Naive thymus-derived CD8-positive, alpha-beta T cell (primary cell): ENCODE data around the gene OGG1. TPM values are rescaled to one million over a fixed set of nuclear protein-coding genes. Genes with fewer than 3 reads are reported as not detected.

Source experiments
- ATAC-seq, 2 donors: fragments of 150-1000 bp; cut with Tn5 transposase in 1 of 2; sonication (Bioruptor Pico), chemical (Tn5 transposase) in 1 of 2; 1 replicate in 1 of 2; 2 replicates in 1 of 2; pipeline ENCODE4 v1.10.0; 2021; ENCODE audit warnings: mild to moderate bottlenecking in 2 of 2, moderate library complexity in 2 of 2
- POLR2A ChIA-PET: fragments of 350-600 bp; sonication (Branson Sonifier 250); formaldehyde crosslinking; loops from one replicate; lab custom pipeline; 2021; ENCODE audit warnings: antibody characterized with exemption; lab: Charles Lee
- DNase-seq, 10 donors: peaks; one replicate each; pipeline versions ENCODE4 v3.0.0 to v3.0.0-alpha.2; 2020 to 2022
- H3K27ac Mint-ChIP-seq, 10 donors: one replicate each; pipeline ENCODE4 v1.8.0; 2020 to 2022; ENCODE audit warnings: mild to moderate bottlenecking in 10 of 10, mixed read lengths in 10 of 10, moderate library complexity in 4 of 10, inconsistent platforms in 1 of 10
- H3K27me3 Mint-ChIP-seq, 5 donors: one replicate each; pipeline ENCODE4 v1.8.0; 2021 to 2022; ENCODE audit warnings: mixed read lengths in 5 of 5
- H3K36me3 Mint-ChIP-seq, 3 donors: one replicate each; pipeline ENCODE4 v1.8.0; 2020 to 2022; ENCODE audit warnings: mixed read lengths in 3 of 3, mild to moderate bottlenecking in 2 of 3, inconsistent platforms in 1 of 3
- H3K4me1 Mint-ChIP-seq, 4 donors: one replicate each; pipeline ENCODE4 v1.8.0; 2021 to 2022; ENCODE audit warnings: mixed read lengths in 4 of 4
- H3K4me3 Mint-ChIP-seq, 10 donors: one replicate each; pipeline ENCODE4 v1.8.0; 2020 to 2022; ENCODE audit warnings: mild to moderate bottlenecking in 10 of 10, mixed read lengths in 10 of 10, moderate library complexity in 6 of 10, inconsistent platforms in 1 of 10
- H3K9me3 Mint-ChIP-seq, 9 donors: one replicate each; pipeline ENCODE4 v1.8.0; 2020 to 2022; ENCODE audit warnings: mixed read lengths in 9 of 9, mild to moderate bottlenecking in 3 of 9, inconsistent platforms in 1 of 9, moderate library complexity in 1 of 9
- polyA plus RNA-seq, 3 donors: library from polyadenylated mRNA; unstranded; fragments of 300-500 nt; fragmentation: Illumina TruSeq; gene quantifications; one replicate each; pipeline ENCODE4 v1.2.3, GENCODE V29; 2021
- total RNA-seq, 8 experiments: library from RNA in 2 of 8; stranded (reverse) in 2 of 8; gene quantifications; one replicate each; pipeline ENCODE4 v1.2.3 and lab custom pipeline; 2021 to 2026

OGG1 gene
- total and polyA plus RNA-seq, 5 experiments from 2014 or later: 15.3 to 27.0 (median 20.7) TPM

DNA sequence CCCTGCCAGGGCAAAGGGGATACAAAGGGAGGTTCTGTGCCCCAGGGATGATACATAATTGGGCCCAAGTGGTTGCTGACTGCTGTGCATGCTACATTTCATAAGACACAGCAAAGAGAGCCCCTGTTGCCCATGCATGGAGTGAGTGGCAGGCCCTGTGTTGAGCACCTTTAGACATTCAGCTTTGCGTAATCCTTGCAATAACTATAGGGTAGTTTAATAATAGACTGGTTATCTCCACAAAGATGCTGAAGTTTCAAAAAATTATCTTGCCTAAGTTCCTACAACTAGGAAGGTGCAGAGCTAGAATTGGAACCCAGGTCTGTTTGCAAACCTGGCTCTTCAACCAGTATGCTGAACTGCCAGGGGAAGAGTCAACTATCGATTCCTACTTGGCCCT lies 1.7 kb upstream of the OGG1 start:
- Mint-ChIP-seq H3K36me3 (peaks cover 0 to 66% (median 6%) of the 10 kb centered on the region in 3 donors), H3K4me1 (peaks cover 19 to 36% (median 32%) of the 10 kb centered on the region in 4 donors), H3K27ac (peak overlapping the region in 3 of 10 donors; percentile 38 to 62 (median 44)), H3K27me3 (no peaks in the 10 kb centered on the region), H3K9me3 (no peaks in the 10 kb centered on the region), H3K4me3 (peak overlapping the region in 2 of 10 donors; percentile 39 to 40)
- no peak for DNase-seq
- ATAC-seq: no peak
- POLR2A ChIA-PET: interaction anchor here (5.5 kb wide), 1 partner anchor 15 kb away, joined by 52 read pairs; the partner anchor contains the start of gene BRPF1

DNA sequence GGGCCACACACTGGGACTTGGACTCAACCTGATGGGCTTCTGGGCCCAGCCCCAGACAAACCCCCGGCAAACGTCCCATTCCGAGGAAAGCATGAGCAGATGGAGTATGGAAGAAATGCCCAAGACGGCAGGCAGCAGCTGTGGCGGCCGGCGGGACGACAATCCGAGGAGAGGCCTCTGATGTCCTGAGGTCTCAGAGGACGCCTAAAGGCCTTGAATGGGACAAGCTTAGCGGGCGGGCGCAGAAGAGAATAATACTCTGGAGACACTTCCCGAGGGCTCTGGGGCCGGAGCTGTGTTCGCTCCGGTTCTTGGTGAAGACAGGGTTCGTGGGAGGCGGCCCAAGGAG lies 482 bp upstream of the OGG1 start:
- Mint-ChIP-seq H3K4me3 (peak overlapping the region; percentile 91 to 99 (median 96)), H3K36me3 (peaks cover 0 to 62% (median 4%) of the 10 kb centered on the region in 3 donors), H3K9me3 (no peaks in the 10 kb centered on the region), H3K4me1 (peaks cover 19 to 43% (median 41%) of the 10 kb centered on the region in 4 donors), H3K27ac (peak overlapping the region; percentile 90 to 98 (median 93)), H3K27me3 (no peaks in the 10 kb centered on the region)
- ATAC-seq (no peak), DNase-seq (no peak)
- POLR2A ChIA-PET: interaction anchor here (0.6 to 5.5 kb wide), 8 partner anchors 9 to 184 kb away, joined by 3 to 52 read pairs (median 4); partner anchors contain the start of genes ARPC4, BRPF1, CRELD1 and JAGN1

DNA sequence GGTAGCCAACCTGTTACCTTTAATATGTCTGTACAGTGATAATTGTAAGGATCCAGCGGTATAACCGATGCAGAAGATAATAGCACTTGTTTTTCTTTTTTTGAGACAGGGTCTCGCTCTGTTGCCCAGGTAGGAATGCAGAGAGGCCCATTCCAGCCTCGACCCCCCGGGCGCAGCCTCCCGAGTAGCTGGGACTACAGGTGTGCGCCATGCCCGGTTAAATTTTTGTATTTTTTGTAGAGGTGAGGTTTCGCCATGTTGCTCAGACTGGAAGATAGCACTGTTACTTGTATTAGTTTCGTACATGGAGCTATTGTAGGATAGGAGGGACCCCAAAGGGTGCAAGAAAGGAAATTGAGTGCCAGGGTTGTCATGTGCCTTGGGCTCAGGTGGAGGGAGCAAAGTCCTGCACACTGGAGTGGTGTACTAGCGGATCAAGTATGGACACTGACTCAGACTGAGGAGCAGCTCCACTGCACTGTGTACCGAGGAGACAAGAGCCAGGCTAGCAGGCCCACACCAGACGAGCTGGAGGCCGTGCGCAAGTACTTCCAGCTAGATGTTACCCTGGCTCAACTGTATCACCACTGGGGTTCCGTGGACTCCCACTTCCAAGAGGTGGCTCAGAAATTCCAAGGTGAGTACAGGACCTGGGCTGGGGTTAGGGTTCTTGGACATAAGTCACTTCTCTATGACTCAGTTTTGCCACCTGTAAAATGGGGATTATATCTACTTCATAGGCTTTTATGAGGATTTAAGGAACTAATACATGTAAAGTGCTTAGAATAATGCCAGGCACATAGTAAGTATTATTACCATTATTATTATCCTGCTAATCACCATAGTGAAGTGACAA lies 1.0 kb downstream of the OGG1 start:
- DNase-seq: peak in 1 of 10 donors; percentile 12
- Mint-ChIP-seq H3K4me1 (peaks cover 23 to 53% (median 50%) of the 10 kb centered on the region in 4 donors), H3K27ac (peak overlapping the region; percentile 90 to 98 (median 93)), H3K9me3 (no peaks in the 10 kb centered on the region), H3K36me3 (peaks cover 0 to 59% (median 3%) of the 10 kb centered on the region in 3 donors), H3K27me3 (no peaks in the 10 kb centered on the region), H3K4me3 (peak overlapping the region; percentile 91 to 99 (median 96))
- ATAC-seq: no peak
- POLR2A ChIA-PET: interaction anchor here (0.8 to 5.5 kb wide), 7 partner anchors 13 to 183 kb away, joined by 3 to 52 read pairs (median 5); partner anchors contain the start of genes ARPC4, BRPF1, CRELD1 and TADA3

DNA sequence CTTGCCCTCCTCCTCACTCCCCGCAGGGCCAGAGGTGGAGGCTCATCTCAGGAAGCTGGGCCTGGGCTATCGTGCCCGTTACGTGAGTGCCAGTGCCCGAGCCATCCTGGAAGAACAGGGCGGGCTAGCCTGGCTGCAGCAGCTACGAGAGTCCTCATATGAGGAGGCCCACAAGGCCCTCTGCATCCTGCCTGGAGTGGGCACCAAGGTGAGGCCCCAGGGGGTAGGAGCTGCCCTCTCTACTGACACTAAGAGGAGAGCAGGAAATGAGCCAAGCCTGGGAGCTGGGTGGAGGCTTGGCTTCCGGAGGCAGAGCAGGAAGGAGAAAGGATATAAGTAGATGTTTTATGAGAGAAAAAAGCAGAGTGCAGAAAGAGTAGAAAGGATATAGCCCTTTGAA lies 4.9 kb downstream of the OGG1 start:
- Mint-ChIP-seq H3K27ac (peak overlapping the region in 6 of 10 donors; percentile 62 to 82 (median 74)), H3K9me3 (no peaks in the 10 kb centered on the region), H3K36me3 (peaks cover 0 to 62% (median 8%) of the 10 kb centered on the region in 3 donors), H3K4me3 (peak overlapping the region in 9 of 10 donors; percentile 6 to 70 (median 22)), H3K4me1 (peaks cover 22 to 46% (median 41%) of the 10 kb centered on the region in 4 donors), H3K27me3 (no peaks in the 10 kb centered on the region)
- DNase-seq (no peak), ATAC-seq (no peak)
- POLR2A ChIA-PET: no interaction called here

DNA sequence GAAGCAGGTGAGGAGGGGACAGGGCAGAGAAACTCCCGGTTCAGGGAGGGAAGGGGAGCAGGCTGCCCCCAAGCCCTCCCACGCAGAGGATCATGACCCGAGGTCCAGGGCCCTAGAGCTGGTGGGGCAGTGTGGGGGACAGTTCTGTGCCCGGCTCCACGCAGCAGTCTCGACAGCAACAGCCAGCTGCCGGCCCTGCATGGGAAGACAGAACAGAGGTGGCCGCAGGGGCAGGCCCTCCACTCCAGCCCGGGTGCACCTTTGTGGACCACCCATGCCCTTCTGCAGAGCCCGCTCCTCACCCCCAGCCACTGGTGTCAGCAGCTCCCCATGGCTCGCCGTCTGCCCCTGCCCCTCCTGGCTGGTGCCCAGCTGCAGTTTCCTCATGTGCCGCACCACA lies 7.7 kb downstream of the OGG1 start:
- H3K36me3 Mint-ChIP-seq: peaks cover 0 to 59% (median 14%) of the 10 kb centered on the region in 3 donors
- no peak overlapping the region for H3K4me3 Mint-ChIP-seq
- no peak for ATAC-seq
- peaks cover 12 to 23% (median 17%) of the 10 kb centered on the region in 4 donors for H3K4me1 Mint-ChIP-seq
- H3K9me3 Mint-ChIP-seq: no peaks in the 10 kb centered on the region
- no peaks in the 10 kb centered on the region for H3K27me3 Mint-ChIP-seq
- POLR2A ChIA-PET: no interaction called here
- H3K27ac Mint-ChIP-seq: no peak overlapping the region
- no peak for DNase-seq

DNA sequence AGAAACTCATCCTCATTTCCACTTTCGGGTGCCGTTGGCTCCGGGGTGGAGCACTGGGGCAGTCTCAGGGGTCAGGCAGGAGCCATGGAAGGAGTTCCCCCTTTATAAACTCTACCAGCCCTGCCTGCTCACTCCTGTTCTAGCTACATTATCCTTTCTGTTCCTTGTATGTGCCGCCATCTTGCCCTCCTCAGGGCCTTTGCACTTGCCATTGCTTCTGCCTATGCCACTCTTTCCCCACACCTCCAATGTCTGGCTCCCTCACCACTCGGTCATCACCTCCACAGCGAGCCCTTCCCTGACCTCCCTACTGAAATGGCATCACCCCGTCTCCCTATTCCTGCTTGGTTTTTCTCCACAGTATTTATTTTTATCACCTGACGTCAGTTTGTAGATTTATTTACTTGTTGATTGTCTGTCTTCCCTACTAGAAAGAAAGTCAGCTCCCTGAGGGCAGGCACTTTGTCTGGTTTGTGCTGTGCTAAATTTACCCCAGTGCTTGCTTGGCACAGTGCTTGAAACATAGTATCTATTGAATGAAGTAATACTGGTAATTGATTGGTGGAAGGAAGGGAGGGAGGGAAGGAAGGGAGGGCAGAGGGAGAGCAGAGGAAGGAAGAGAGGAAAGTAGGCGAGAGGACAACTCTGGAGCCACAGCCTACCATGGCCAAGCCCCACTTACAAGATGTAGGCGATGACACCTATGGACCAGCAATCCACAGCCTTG lies 11.2 kb downstream of the OGG1 start:
- Mint-ChIP-seq H3K9me3 (no peaks in the 10 kb centered on the region), H3K4me1 (peaks cover 0 to 8% (median 2%) of the 10 kb centered on the region in 4 donors), H3K4me3 (no peak overlapping the region), H3K36me3 (peaks cover 0 to 36% (median 11%) of the 10 kb centered on the region in 3 donors), H3K27ac (peak overlapping the region in 3 of 10 donors; percentile 5 to 31 (median 8)), H3K27me3 (no peaks in the 10 kb centered on the region)
- DNase-seq: no peak
- no peak for ATAC-seq
- POLR2A ChIA-PET: interaction anchor here (0.5 kb wide), 1 partner anchor 23 kb away, joined by 3 read pairs; no protein-coding TSS in a partner anchor

DNA sequence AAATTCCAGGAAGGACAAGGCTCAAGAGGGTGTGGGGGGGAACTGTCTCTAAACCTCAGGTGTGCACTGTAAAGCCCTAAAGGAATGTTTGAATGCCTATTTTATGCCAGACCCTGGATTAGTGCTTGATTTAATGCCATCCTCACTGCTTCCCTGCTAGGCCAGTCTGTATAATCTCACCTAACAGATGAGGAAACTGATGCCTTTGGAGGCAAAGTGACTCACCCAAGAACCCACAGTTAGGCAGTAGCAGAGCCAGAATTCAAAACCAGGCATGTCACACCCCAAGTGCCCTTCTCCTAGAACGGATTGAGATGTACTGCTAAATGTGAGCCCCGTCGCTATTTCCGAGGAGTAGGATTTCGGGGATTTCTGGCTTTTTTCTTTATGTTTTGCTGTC lies 12.2 kb downstream of the OGG1 start:
- POLR2A ChIA-PET: no interaction called here
- Mint-ChIP-seq H3K27me3 (no peaks in the 10 kb centered on the region), H3K27ac (no peak overlapping the region), H3K4me1 (peaks cover 3 to 11% (median 3%) of the 10 kb centered on the region in 4 donors), H3K36me3 (peaks cover 0 to 26% (median 11%) of the 10 kb centered on the region in 3 donors), H3K9me3 (no peaks in the 10 kb centered on the region), H3K4me3 (no peak overlapping the region)
- ATAC-seq (no peak), DNase-seq (no peak)

DNA sequence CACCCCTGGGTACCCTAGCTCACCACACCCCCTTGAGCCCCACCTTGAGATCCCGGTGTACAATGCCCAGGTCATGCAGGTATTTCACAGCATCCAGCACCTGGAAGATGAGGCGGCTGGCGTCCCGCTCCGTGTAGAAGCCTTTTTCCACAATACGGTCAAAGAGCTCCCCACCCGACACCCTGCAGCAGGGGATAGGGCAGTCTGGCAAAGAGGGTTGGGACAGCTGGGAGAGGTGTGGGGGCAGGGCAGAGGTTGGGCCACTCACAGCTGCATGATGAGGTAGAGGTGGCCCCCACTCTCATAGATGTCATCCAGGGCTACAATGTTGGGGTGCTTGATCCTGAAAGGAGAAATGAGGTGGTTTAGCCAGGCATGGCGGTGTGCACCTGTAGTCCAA lies 13.1 kb downstream of the OGG1 start:
- no peak overlapping the region for H3K27ac Mint-ChIP-seq

DNA sequence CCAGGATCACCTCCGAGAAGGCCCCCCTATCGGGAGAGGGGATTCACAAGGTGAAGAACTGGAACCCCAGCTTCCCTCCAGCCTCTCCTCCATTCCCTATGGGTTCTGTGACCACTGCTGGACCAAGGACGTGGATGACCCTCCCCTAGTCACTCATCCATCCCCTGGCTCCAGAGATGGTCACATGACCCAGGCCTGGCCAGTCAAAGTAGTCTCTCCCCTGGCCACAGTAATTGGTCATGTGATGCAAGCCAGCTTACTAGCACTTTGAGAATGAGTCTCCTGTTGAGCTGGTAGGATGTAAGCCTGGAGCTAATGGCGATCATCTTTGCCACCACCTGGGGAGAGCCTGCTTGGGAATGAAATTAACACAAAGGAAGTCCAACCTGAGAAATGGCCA lies 16.1 kb downstream of the OGG1 start:
- no peak overlapping the region for H3K4me3 Mint-ChIP-seq
- DNase-seq (no peak), ATAC-seq (no peak)
- H3K36me3 Mint-ChIP-seq: peaks cover 0 to 3% (median 2%) of the 10 kb centered on the region in 3 donors
- POLR2A ChIA-PET: no interaction called here
- H3K9me3 Mint-ChIP-seq: no peaks in the 10 kb centered on the region
- peaks cover 18 to 41% (median 27%) of the 10 kb centered on the region in 4 donors for H3K4me1 Mint-ChIP-seq
- H3K27me3 Mint-ChIP-seq: peaks cover 0 to under 1% (median 0%) of the 10 kb centered on the region in 5 donors
- H3K27ac Mint-ChIP-seq: no peak overlapping the region

More for the DNA sequence above, 13.1 kb downstream of the OGG1 start:
- ATAC-seq: no peak
- Mint-ChIP-seq H3K36me3 (peaks cover 0 to 20% (median 11%) of the 10 kb centered on the region in 3 donors), H3K4me1 (peaks cover 4 to 15% (median 12%) of the 10 kb centered on the region in 4 donors), H3K9me3 (no peaks in the 10 kb centered on the region), H3K4me3 (no peak overlapping the region), H3K27me3 (no peaks in the 10 kb centered on the region)
- no peak for DNase-seq
- POLR2A ChIA-PET: interaction anchor here (0.6 to 1.7 kb wide), 5 partner anchors 12 to 499 kb away, joined by 3 to 5 read pairs (median 5); partner anchors contain the start of gene OGG1

DNA sequence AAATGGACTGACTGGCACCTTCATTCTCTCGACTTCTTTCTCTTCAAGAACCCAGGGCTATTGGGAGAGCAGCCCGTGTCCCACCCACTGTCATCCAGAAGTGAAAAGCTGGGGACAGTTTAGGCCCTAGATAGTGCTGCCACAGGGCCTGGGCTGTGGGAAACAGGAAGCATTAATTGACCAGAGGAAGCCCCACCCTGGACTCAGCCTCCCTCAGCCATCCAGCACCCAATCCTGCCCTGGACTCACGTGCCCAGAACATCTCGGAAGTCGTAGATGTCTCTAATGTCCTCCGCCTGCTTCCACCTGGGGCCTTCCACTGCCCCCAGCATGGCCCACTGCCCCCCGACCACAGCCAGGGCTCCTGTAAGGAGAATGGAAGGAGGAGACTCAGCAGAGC lies 17.7 kb downstream of the OGG1 start:
- Mint-ChIP-seq H3K4me3 (no peak overlapping the region), H3K36me3 (no peaks in the 10 kb centered on the region), H3K9me3 (no peaks in the 10 kb centered on the region), H3K27me3 (peaks cover 0 to 1% (median 0%) of the 10 kb centered on the region in 5 donors), H3K4me1 (peaks cover 16 to 43% (median 29%) of the 10 kb centered on the region in 4 donors), H3K27ac (no peak overlapping the region)
- POLR2A ChIA-PET: no interaction called here
- ATAC-seq (no peak), DNase-seq (no peak)

DNA sequence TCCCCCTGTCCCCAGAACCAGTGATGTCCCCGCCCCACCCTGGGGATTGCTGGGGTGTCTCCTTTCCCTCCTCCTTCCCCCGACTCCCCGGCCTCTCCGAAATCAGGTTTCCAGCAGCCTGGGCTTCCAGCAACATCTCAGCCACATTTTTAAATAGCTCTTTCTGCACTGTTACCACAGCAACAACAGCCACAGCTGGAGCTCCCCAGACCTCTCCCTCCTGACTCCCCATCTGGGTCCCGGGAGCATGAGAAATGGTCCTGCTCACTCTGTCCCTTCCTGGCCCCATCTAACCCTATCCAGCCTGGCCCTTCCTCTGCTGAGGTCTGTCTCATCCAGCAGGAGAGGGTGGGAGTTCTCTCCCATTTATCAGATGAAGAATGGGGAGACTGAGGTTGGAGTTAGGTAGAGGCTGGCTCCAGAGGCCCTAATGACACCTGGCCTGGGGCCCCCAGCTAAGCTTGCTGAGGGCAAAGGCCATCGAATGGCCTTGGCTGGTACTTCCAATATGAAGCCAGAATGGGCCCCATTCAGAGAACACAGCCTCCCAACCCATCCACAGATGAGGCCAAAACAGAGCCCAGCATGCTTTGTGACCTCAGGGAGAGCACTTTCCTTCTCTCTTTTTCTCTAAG lies 18.5 kb downstream of the OGG1 start:
- DNase-seq: no peak
- ATAC-seq: no peak
- Mint-ChIP-seq H3K27me3 (peaks cover 0 to 1% (median 0%) of the 10 kb centered on the region in 5 donors), H3K4me3 (peak overlapping the region in 1 of 10 donors; percentile 40), H3K27ac (peak overlapping the region in 2 of 10 donors; percentile 1 to 75), H3K9me3 (no peaks in the 10 kb centered on the region), H3K36me3 (no peaks in the 10 kb centered on the region), H3K4me1 (peaks cover 16 to 43% (median 29%) of the 10 kb centered on the region in 4 donors)
- POLR2A ChIA-PET: no interaction called here

DNA sequence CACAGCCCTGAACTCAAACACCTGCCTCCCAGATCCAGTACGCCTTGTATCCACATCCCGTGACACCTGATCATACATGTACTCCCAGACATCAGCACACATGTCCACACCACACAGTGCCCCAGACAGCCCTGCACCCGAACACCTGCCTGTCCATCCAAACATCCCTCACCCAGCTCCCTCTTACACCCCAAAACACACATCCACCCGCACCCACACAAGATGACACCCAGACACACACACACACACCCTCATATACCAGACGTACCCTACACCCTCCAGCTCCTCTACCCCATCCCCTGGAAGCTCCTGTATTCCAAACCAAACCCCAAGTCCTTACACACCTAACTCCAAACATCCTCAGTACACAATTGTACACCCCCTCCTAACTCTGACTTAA lies 19.3 kb downstream of the OGG1 start:
- Mint-ChIP-seq H3K27ac (peak overlapping the region in 5 of 10 donors; percentile 1 to 79 (median 31)), H3K4me1 (peaks cover 16 to 43% (median 29%) of the 10 kb centered on the region in 4 donors), H3K4me3 (peak overlapping the region; percentile 1 to 74 (median 56)), H3K9me3 (no peaks in the 10 kb centered on the region), H3K27me3 (peaks cover 0 to 1% (median 0%) of the 10 kb centered on the region in 5 donors), H3K36me3 (peaks cover 0 to 3% (median 0%) of the 10 kb centered on the region in 3 donors)
- no peak for DNase-seq
- POLR2A ChIA-PET: interaction anchor here (1.6 kb wide), 1 partner anchor 36 kb away, joined by 4 read pairs; no protein-coding TSS in a partner anchor
- ATAC-seq: no peak
